GM18508 (cell line): ENCODE results near the gene OR3A2.
"Not testable (repeated sequence)": the region's sequence is repeated elsewhere in the genome, so short reads cannot be mapped to it uniquely, and the experiment has no call there.

Source experiments
- ATAC-seq: cut with Tn5 transposase; IDR thresholded peaks from one replicate; pipeline ENCODE4 v1.9.1; 2021; ENCODE audit warnings: moderate number of reproducible peaks; ENCODE audit not compliant: insufficient read depth, unreplicated experiment

Gene OR3A2

GRCh38 chr17:3295632-3296031 is 90.5 kb downstream of the OR3A2 start:
- no peak for ATAC-seq

GRCh38 chr17:3293548-3293947 is 92.6 kb downstream of the OR3A2 start:
- ATAC-seq, result not testable (repeated sequence)

DNA sequence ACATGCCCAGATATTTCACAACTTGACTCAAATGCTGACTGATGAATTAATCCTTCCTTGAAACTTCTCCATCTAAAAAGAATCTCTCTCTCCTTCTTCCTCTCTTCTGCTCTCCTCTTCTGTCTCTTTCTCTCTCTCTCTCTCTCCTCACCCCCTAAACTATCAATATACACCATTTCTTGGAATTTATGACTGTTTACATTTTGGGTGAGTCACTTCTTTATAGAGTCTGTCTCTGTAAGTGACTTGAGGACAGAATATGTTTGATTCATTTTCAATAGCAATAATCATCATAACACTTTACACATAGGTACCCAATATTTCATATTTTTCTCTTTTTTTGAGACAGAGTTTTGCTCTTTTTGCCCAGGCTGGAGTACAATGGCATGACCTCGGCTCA is 103.2 kb downstream of the OR3A2 start:
- no peak for ATAC-seq

DNA sequence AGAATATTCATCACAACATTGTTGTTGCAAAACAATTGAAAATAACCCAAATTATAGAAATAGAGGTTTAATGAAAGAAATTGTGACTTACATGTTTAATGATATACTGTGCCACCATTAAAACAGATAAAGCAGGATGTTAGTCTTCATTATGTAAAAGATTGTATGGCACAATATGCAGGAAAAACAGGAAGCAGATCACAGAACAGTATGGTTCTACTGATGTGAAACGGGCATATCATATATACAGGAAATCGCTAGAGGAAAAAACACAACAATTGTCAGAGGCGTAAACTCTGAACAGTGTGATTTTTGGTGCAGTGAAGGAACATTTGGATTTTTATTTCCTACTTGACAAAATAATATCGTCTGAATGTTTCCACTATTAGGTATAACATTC is 110.0 kb downstream of the OR3A2 start:
- no peak for ATAC-seq

DNA sequence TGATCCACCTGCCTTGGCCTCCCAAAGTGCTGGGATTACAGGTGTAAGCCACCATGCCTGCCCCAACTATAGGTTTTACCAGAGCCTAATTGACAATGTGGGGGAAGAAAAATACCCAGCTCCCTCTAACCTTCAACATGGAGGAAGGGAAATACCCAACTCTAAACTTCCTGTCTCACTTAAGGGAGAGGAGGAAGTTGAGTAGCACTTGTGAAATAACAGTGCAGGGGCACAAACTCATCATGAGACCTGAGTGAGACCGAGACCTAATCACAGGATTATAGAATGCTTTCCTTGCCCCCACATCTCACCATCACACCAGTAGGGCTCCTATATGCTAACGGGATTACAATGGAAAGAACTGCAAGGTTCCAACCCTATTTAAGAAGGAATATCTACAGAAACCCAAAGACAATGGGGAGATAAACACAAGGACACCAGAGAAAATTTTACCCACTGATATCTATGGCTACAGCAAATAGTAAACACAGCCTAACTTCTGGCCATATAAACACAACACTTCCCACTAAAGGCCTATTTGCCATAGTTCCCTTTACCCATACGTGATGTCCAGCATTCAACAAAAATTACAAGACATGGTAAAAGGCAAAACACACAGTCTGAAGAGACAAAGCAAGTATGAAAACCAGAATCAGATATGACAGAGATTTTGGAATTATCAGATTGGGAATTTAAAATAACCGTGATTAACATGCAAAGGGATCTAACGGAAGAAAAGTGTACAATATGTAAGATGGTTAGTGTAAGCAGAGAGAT is 114.8 kb downstream of the OR3A2 start:
- ATAC-seq, result no peak

DNA sequence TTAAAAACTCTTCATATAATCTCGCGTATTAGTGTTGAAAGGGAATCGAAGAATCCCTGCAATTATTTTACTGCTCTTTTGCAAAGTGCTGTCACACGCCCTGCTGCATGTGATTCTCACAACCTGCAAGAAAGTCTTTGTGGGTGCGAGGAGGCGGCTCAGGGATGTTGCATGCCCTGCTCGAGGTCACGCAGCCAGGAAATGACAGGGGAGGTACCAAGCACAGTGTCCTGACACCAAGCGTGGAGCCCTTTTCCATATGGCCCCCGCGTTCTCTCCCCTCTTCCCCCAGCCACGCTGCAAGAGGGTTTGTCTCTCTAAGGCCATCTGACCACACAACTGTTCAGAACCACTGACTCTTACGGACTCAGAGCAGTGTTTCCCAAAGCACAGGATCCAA is 125.5 kb downstream of the OR3A2 start:
- no peak for ATAC-seq

- no peak for ATAC-seq
These were observed 125.9 kb downstream of the OR3A2 start for GRCh38 chr17:3260163-3260562.

- no peak for ATAC-seq
These were observed 129.5 kb downstream of the OR3A2 start for GRCh38 chr17:3256575-3256974.

GRCh38 chr17:3249013-3249412 is 137.1 kb downstream of the OR3A2 start:
- ATAC-seq, result not testable (repeated sequence)

DNA sequence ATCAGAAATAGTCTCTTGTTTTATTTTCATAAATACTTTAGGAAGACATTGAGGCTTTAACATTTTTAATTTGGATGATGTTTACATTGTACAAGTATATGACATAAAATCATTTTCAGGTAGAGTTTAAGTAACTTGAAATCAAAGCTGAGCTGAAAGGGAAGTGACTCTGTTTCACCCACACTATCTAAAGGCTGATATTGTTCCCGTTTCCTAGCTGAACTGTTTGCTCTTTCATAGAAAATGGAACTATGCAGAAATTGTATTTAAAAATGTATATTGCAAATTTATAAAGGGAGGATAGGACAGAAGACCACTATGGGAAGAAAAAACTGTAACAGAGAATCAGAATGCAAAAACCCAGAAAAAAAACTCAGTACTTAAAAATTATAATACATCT is 141.3 kb downstream of the OR3A2 start:
- not testable (repeated sequence) for ATAC-seq

DNA sequence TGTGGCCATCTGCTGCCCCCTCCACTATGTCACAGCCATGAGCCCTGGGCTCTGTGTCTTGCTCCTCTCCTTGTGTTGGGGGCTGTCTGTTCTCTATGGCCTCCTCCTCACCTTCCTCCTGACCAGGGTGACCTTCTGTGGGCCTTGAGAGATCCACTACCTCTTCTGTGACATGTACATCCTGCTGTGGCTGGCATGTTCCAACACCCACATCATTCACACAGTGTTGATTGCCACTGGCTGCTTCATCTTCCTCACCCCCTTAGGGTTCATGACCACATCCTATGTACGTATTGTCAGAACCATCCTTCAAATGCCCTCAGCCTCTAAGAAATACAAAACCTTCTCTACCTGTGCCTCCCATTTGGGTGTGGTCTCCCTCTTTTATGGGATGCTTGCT is 145.1 kb downstream of the OR3A2 start:
- ATAC-seq, result not testable (repeated sequence)

DNA sequence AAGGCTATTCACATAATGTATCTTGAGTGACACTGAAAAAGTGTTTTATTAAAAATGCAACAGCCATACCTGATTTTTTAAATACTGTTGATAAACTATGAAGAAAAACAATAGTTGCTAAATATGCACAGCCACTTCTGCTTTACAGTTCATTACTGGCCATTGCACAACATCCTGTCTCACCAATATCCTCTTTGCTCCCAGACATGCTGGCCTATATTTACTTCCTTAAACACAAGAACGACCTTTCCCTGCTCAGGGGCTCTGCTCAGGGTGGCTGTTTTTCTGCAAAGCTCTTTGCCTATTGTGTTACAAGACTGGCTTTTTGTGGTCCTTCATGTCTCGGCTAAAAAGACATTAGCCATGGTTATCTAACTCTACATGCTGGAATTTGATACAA is 147.4 kb downstream of the OR3A2 start:
- ATAC-seq, result not testable (repeated sequence)

DNA sequence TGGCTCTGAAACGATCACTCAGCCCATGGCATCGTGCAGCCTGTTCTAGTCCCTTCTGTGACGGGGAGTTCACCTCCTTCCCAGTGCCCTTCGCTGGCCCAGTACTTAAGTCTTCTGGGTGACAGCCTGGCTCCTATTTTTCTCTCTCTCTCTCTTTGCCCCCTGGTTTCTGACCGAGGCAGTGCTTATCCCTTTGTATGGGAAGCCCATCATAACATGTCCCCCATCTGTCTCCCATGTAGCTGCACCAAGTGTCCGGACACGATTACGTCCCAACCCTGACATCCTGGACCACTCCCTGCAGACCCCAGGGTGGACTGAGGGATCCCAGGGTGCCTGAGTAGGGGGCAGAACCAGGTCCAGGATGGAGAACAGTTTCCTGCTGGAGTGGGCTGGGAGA is 153.8 kb downstream of the OR3A2 start:
- ATAC-seq, result not testable (repeated sequence)
